ENCODE results near the gene ESPL1. TPM values are rescaled to one million over a fixed set of nuclear protein-coding genes. Genes with fewer than 3 reads are reported as not detected.

ESPL1 gene
- total and polyA plus RNA-seq, 8 donors = 0.09 to 0.81 (median 0.32) TPM

DNA sequence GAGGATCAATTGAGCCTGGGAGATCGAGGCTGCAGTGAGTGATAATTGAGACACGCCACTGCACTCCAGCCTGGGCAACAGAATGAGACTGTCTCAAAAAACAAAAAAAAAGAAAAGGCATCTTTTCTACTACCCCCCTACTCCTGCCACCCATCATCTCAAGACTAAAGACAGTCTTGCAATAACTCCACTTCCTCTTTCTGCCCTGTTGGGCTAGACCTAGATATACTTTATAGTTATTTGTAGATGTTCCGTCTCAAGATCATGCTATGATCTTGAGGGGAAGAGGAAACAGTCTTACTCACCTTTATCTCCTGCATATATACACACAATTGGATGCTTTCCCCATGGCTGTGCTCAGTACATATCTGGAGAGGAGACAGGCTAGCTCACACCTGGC is 12.1 kb upstream of the ESPL1 start:
- no peaks in the 10 kb centered on the region for H3K36me3 ChIP-seq
- no peaks in the 10 kb centered on the region for H3K27me3 ChIP-seq
- no peaks in the 10 kb centered on the region for H3K9me3 ChIP-seq
- H3K27ac ChIP-seq = no peak overlapping the region
- peaks cover 0 to 13% (median 11%) of the 10 kb centered on the region in 3 donors for H3K4me1 ChIP-seq
- ATAC-seq = no peak
- no peak for DNase-seq
- intact Hi-C loops (cut with DNase I) = no loop called here
- TF ChIP-seq, protein P1, sequence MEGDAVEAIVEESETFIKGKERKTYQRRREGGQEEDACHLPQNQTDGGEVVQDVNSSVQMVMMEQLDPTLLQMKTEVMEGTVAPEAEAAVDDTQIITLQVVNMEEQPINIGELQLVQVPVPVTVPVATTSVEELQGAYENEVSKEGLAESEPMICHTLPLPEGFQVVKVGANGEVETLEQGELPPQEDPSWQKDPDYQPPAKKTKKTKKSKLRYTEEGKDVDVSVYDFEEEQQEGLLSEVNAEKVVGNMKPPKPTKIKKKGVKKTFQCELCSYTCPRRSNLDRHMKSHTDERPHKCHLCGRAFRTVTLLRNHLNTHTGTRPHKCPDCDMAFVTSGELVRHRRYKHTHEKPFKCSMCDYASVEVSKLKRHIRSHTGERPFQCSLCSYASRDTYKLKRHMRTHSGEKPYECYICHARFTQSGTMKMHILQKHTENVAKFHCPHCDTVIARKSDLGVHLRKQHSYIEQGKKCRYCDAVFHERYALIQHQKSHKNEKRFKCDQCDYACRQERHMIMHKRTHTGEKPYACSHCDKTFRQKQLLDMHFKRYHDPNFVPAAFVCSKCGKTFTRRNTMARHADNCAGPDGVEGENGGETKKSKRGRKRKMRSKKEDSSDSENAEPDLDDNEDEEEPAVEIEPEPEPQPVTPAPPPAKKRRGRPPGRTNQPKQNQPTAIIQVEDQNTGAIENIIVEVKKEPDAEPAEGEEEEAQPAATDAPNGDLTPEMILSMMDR (IDR thresholded peaks at IDR 0.05) = no peak
- FAIRE-seq = no peak
- no peak overlapping the region for H3K4me3 ChIP-seq
- 89 to 96% methylated on average over 3 of the region's 3 CpGs for WGBS, 2 donors

DNA sequence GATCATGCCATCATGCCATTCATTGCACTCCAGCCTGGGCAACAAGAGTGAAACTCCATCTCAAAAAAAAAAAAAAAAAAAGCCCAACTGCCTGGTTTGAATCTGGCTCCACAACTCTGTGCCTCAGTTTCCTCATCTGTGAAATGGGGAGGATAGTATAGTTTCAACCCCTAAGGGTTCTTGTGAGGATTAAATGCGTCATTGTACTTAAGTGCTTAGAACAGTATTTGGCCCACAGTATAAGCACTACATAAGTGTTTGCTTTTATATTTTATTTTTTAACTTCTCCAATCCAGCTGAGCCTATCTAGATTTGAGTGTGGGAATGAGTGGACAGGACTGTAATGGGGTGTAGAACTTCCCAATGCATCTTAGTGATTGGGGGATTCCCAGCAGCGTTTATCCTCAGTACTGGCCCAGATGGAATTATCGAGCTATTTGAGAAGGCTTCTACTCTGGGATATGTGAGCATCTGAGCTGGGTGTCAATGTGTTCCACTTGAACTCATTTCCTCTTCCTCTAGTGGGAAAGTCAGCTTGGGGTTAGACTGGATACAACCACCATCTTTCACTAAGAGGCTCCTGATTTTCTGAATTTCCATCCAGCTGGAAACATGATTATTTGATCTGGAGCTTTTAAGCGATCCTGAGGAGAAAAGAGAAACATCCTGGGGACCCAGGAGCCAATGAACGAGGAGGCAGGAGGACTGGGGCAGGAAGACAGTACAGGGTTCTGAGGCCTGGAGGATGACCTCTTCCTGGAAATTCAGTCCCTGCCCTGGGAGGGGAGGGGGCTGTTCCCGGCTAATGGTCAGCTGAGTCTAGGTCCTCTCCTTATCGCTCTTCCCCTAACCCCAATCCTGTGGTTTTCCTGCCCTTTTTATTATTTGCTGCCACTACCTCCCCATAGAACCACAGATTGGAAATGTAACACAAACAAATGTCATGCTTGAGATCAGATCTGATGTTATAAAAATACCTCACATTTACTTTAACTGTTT is 9.3 kb upstream of the ESPL1 start:
- Histone ChIP-seq H3K9me3 (no peaks in the 10 kb centered on the region), H3K27me3 (no peaks in the 10 kb centered on the region), H3K36me3 (no peaks in the 10 kb centered on the region), H3K4me3 (no peak overlapping the region), H3K4me1 (no peaks in the 10 kb centered on the region), H3K27ac (no peak overlapping the region)
- TF ChIP-seq, protein P1 (IDR thresholded peaks at IDR 0.05) = no peak
- intact Hi-C loops (cut with DNase I) = no loop called here
- ATAC-seq (no peak), DNase-seq (no peak), FAIRE-seq (no peak)
- 72 to 75% methylated on average over 7 of the region's 7 CpGs for WGBS, 2 donors

DNA sequence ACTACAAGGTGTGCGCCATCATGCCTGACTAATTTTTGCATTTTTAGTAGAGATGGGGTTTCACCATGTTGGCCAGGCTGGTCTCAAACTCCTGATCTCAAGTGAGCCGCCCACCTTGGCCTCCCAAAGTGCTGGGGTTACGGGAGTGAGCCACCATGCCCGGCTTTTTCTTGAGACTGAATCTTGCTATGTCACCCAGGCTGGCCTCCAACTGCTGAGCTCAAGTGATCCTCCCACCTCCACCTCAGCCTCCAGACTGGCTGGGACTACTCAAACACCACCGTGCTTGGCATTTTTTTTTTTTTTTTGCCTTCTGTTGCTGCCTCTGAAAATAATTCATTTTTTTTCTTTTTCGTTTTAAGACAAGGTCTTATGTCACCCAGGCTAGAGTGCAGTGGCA is 8.2 kb upstream of the ESPL1 start:
- Histone ChIP-seq H3K9me3 (no peaks in the 10 kb centered on the region), H3K4me1 (no peaks in the 10 kb centered on the region), H3K36me3 (no peaks in the 10 kb centered on the region), H3K4me3 (no peak overlapping the region), H3K27me3 (no peaks in the 10 kb centered on the region), H3K27ac (no peak overlapping the region)
- intact Hi-C loops (cut with DNase I) = no loop called here
- DNase-seq = no peak
- WGBS, 2 donors = 83 to 91% methylated on average over 6 of the region's 6 CpGs
- no peak for FAIRE-seq
- ATAC-seq = no peak
- TF ChIP-seq, protein P1 (IDR thresholded peaks at IDR 0.05) = no peak

DNA sequence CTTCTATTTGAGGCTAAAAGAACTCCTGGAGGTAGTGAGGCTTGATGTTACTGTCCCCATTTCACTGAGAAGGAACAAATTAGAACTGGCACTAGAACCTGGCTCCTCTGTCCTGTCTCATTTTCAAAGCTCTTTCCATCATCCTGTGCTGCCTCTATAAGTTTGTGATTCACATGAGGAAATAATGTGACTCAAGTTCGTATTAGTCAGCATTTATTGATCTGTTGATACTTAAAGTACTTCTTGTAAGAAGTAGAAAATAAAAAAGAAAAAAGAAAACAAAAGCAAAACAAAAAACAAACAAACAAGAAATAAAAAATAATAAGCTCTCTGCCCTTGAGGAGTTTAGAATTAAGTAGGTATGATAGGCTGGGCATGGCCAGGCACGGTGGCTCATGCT is 2.3 kb upstream of the ESPL1 start:
- DNase-seq = no peak
- H3K27ac ChIP-seq = no peak overlapping the region
- H3K4me3 ChIP-seq = no peak overlapping the region
- no peaks in the 10 kb centered on the region for H3K27me3 ChIP-seq
- 47 to 62% methylated on average over 2 of the region's 2 CpGs for WGBS, 2 donors
- intact Hi-C loops (cut with DNase I) = no loop called here
- H3K4me1 ChIP-seq = peaks cover 0 to 5% (median 0%) of the 10 kb centered on the region in 3 donors
- TF ChIP-seq, protein P1 (IDR thresholded peaks at IDR 0.05) = no peak
- H3K36me3 ChIP-seq = no peaks in the 10 kb centered on the region
- no peak for FAIRE-seq
- no peak for ATAC-seq
- H3K9me3 ChIP-seq = no peaks in the 10 kb centered on the region
